GM12878 (cell line): ENCODE results near the gene PCTP. TPM values are rescaled to one million over a fixed set of nuclear protein-coding genes. Genes with fewer than 3 reads are reported as not detected.

Experiments
- NR2C1 ChIP-seq: fragments of 450-650 bp; IDR thresholded peaks from 2 replicates; pipeline ENCODE4 v1.6.1; 2017; ENCODE audit warnings: antibody characterized with exemption, mild to moderate bottlenecking, moderate library complexity
- polyA plus RNA-seq, 11 experiments: library from polyadenylated mRNA; depleted of rRNA in 4 of 11; unstranded in 6 of 11; stranded (reverse) in 5 of 11; fragments of >200 nt; fragmentation: Nextera tagmentation in 4 of 11; fragmentation: Illumina TruSeq in 1 of 11; extraction: Ambion mirVana in 4 of 11; extraction: Trizol in 1 of 11; gene quantifications; 1 replicate in 1 of 11; 2 replicates in 10 of 11; pipeline versions ENCODE4 v1.2.1 to v1.2.3, GENCODE V29; 2011 to 2016; ENCODE audit warnings: inconsistent platforms in 2 of 11, missing spikeins in 2 of 11, low read depth in 1 of 11
- total RNA-seq, 4 experiments: library from RNA; depleted of rRNA in 3 of 4; stranded (reverse); fragments of >200 nt in 3 of 4; fragmentation: Illumina TruSeq in 1 of 4; extraction: Trizol in 1 of 4; gene quantifications; 2 replicates each; pipeline versions ENCODE4 v1.2.1 to v1.2.3, GENCODE V29; 2013 to 2021
- TF ChIP-seq, protein P1 (sequence below): fragments of 450-650 bp; IDR thresholded peaks from 2 replicates; pipeline ENCODE4 v1.6.1; 2016; ENCODE audit warnings: mild to moderate bottlenecking, moderate library complexity, borderline replicate concordance
- TF ChIP-seq, protein P2 (sequence below): fragments of 450-650 bp; formaldehyde crosslinking; IDR thresholded peaks from 2 replicates; pipeline ENCODE4 v1.4.0; 2022; ENCODE audit warnings: mild to moderate bottlenecking, moderate library complexity

Gene PCTP
- total and polyA plus RNA-seq, 10 of the 15 experiments (the other 5 are each of a cell fraction or from before 2014, with no cell fraction given) = 1.4 to 26.8 (median 3.7) TPM

DNA sequence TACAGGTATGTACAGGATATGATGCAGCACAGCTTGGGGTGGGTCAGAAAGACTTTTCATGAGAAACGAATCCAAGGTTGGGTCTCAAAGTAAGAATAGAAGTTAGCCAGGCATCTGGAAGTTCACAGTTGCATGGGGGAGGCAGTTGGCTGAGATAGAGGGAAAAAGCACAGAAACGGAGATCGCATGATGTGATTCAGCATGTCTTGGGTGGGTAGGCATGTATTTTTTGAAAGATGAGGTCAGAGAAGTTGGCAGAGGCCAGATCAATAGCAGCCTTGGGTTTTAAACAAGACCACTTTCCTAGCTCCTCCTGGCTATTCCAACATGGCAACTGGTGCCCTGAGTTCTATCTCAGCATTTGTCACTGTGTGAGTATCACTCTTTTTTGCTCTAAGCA, 67.2 kb downstream of the PCTP start (continued):
- TF ChIP-seq, protein P1, sequence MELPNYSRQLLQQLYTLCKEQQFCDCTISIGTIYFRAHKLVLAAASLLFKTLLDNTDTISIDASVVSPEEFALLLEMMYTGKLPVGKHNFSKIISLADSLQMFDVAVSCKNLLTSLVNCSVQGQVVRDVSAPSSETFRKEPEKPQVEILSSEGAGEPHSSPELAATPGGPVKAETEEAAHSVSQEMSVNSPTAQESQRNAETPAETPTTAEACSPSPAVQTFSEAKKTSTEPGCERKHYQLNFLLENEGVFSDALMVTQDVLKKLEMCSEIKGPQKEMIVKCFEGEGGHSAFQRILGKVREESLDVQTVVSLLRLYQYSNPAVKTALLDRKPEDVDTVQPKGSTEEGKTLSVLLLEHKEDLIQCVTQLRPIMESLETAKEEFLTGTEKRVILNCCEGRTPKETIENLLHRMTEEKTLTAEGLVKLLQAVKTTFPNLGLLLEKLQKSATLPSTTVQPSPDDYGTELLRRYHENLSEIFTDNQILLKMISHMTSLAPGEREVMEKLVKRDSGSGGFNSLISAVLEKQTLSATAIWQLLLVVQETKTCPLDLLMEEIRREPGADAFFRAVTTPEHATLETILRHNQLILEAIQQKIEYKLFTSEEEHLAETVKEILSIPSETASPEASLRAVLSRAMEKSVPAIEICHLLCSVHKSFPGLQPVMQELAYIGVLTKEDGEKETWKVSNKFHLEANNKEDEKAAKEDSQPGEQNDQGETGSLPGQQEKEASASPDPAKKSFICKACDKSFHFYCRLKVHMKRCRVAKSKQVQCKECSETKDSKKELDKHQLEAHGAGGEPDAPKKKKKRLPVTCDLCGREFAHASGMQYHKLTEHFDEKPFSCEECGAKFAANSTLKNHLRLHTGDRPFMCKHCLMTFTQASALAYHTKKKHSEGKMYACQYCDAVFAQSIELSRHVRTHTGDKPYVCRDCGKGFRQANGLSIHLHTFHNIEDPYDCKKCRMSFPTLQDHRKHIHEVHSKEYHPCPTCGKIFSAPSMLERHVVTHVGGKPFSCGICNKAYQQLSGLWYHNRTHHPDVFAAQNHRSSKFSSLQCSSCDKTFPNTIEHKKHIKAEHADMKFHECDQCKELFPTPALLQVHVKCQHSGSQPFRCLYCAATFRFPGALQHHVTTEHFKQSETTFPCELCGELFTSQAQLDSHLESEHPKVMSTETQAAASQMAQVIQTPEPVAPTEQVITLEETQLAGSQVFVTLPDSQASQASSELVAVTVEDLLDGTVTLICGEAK = no peak
- no peak for TF ChIP-seq NR2C1
- TF ChIP-seq, protein P2, sequence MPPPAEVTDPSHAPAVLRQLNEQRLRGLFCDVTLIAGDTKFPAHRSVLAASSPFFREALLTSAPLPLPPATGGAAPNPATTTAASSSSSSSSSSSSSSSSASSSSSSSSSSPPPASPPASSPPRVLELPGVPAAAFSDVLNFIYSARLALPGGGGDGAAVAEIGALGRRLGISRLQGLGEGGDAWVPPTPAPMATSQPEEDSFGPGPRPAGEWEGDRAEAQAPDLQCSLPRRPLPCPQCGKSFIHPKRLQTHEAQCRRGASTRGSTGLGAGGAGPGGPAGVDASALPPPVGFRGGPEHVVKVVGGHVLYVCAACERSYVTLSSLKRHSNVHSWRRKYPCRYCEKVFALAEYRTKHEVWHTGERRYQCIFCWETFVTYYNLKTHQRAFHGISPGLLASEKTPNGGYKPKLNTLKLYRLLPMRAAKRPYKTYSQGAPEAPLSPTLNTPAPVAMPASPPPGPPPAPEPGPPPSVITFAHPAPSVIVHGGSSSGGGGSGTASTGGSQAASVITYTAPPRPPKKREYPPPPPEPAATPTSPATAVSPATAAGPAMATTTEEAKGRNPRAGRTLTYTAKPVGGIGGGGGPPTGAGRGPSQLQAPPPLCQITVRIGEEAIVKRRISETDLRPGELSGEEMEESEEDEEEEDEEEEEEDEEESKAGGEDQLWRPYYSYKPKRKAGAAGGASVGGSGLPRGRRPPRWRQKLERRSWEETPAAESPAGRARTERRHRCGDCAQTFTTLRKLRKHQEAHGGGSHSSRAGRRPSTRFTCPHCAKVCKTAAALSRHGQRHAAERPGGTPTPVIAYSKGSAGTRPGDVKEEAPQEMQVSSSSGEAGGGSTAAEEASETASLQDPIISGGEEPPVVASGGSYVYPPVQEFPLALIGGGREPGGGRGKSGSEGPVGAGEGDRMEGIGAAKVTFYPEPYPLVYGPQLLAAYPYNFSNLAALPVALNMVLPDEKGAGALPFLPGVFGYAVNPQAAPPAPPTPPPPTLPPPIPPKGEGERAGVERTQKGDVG = no peak
